ENCODE results near the gene FRG2.
"Not testable (repeated sequence)": the region's sequence is repeated elsewhere in the genome, so short reads cannot be mapped to it uniquely, and the experiment has no call there.

The FRG2 gene

GRCh38 chr4:190014771-190015537, 12.1 kb downstream of the FRG2 start:
- Histone ChIP-seq H3K36me3 (ENCODE audit: control insufficient read depth, insufficient read depth, low read length, severe bottlenecking) (no peaks in the 10 kb centered on the region), H3K4me1 (ENCODE audit: control insufficient read depth, insufficient read depth, low read length) (no peaks in the 10 kb centered on the region), H3K9me3 (ENCODE audit: control insufficient read depth, low read length) (no peaks in the 10 kb centered on the region), H3K9ac (ENCODE audit: low read length) (no peak overlapping the region), H3K27me3 (replicated peaks; ENCODE audit: control insufficient read depth, insufficient read depth, low read length) (peaks cover 27% of the 10 kb centered on the region), H3K4me3 (ENCODE audit: low read length) (peak overlapping the region; percentile 23)
- no peak for DNase-seq (ENCODE audit: low read depth)

- not testable (repeated sequence) for H3K27me3 ChIP-seq (replicated peaks; ENCODE audit: control insufficient read depth, insufficient read depth, low read length); H3K9ac ChIP-seq (ENCODE audit: low read length); DNase-seq (ENCODE audit: low read depth); H3K4me3 ChIP-seq (ENCODE audit: low read length); H3K36me3 ChIP-seq (ENCODE audit: control insufficient read depth, insufficient read depth, low read length, severe bottlenecking); H3K4me1 ChIP-seq (ENCODE audit: control insufficient read depth, insufficient read depth, low read length); H3K9me3 ChIP-seq (ENCODE audit: control insufficient read depth, low read length)
Observed at GRCh38 chr4:189989941-189990340, 37.1 kb downstream of the FRG2 start.

GRCh38 chr4:189988877-189989431, 38.1 kb downstream of the FRG2 start:
- no peak overlapping the region for H3K4me3 ChIP-seq (ENCODE audit: low read length)
- no peaks in the 10 kb centered on the region for H3K4me1 ChIP-seq (ENCODE audit: control insufficient read depth, insufficient read depth, low read length)
- H3K36me3 ChIP-seq (ENCODE audit: control insufficient read depth, insufficient read depth, low read length, severe bottlenecking), result no peaks in the 10 kb centered on the region
- H3K9me3 ChIP-seq (ENCODE audit: control insufficient read depth, low read length), result no peaks in the 10 kb centered on the region
- H3K27me3 ChIP-seq (replicated peaks; ENCODE audit: control insufficient read depth, insufficient read depth, low read length), result no peaks in the 10 kb centered on the region
- H3K9ac ChIP-seq (ENCODE audit: low read length), result no peak overlapping the region
- no peak for DNase-seq (ENCODE audit: low read depth)

GRCh38 chr4:189985651-189986243, 41.3 kb downstream of the FRG2 start:
- not testable (repeated sequence) for H3K27me3 ChIP-seq (replicated peaks; ENCODE audit: control insufficient read depth, insufficient read depth, low read length); H3K9me3 ChIP-seq (ENCODE audit: control insufficient read depth, low read length); H3K4me1 ChIP-seq (ENCODE audit: control insufficient read depth, insufficient read depth, low read length); DNase-seq (ENCODE audit: low read depth); H3K36me3 ChIP-seq (ENCODE audit: control insufficient read depth, insufficient read depth, low read length, severe bottlenecking); H3K9ac ChIP-seq (ENCODE audit: low read length); H3K4me3 ChIP-seq (ENCODE audit: low read length)

GRCh38 chr4:189984661-189985060, 42.4 kb downstream of the FRG2 start:
- not testable (repeated sequence) for DNase-seq (ENCODE audit: low read depth); H3K36me3 ChIP-seq (ENCODE audit: control insufficient read depth, insufficient read depth, low read length, severe bottlenecking)

GRCh38 chr4:189983916-189984526, 43.0 kb downstream of the FRG2 start:
- not testable (repeated sequence) for H3K27me3 ChIP-seq (replicated peaks; ENCODE audit: control insufficient read depth, insufficient read depth, low read length); H3K9ac ChIP-seq (ENCODE audit: low read length); H3K4me3 ChIP-seq (ENCODE audit: low read length); H3K9me3 ChIP-seq (ENCODE audit: control insufficient read depth, low read length); H3K36me3 ChIP-seq (ENCODE audit: control insufficient read depth, insufficient read depth, low read length, severe bottlenecking); H3K4me1 ChIP-seq (ENCODE audit: control insufficient read depth, insufficient read depth, low read length); DNase-seq (ENCODE audit: low read depth)

More at GRCh38 chr4:189984661-189985060, 42.4 kb downstream of the FRG2 start:
- not testable (repeated sequence) for H3K9me3 ChIP-seq (ENCODE audit: control insufficient read depth, low read length); H3K27me3 ChIP-seq (replicated peaks; ENCODE audit: control insufficient read depth, insufficient read depth, low read length); H3K4me1 ChIP-seq (ENCODE audit: control insufficient read depth, insufficient read depth, low read length); H3K4me3 ChIP-seq (ENCODE audit: low read length); H3K9ac ChIP-seq (ENCODE audit: low read length)

GRCh38 chr4:189981970-189982369, 45.1 kb downstream of the FRG2 start:
- Histone ChIP-seq H3K36me3 (ENCODE audit: control insufficient read depth, insufficient read depth, low read length, severe bottlenecking) (no peaks in the 10 kb centered on the region), H3K9ac (ENCODE audit: low read length) (no peak overlapping the region), H3K4me3 (ENCODE audit: low read length) (no peak overlapping the region), H3K9me3 (ENCODE audit: control insufficient read depth, low read length) (no peaks in the 10 kb centered on the region), H3K4me1 (ENCODE audit: control insufficient read depth, insufficient read depth, low read length) (no peaks in the 10 kb centered on the region), H3K27me3 (replicated peaks; ENCODE audit: control insufficient read depth, insufficient read depth, low read length) (no peaks in the 10 kb centered on the region)
- no peak for DNase-seq (ENCODE audit: low read depth)

GRCh38 chr4:189980292-189980691, 46.8 kb downstream of the FRG2 start:
- DNase-seq (ENCODE audit: low read depth); H3K4me1 ChIP-seq (ENCODE audit: control insufficient read depth, insufficient read depth, low read length); H3K9ac ChIP-seq (ENCODE audit: low read length); H3K36me3 ChIP-seq (ENCODE audit: control insufficient read depth, insufficient read depth, low read length, severe bottlenecking); H3K9me3 ChIP-seq (ENCODE audit: control insufficient read depth, low read length); H3K4me3 ChIP-seq (ENCODE audit: low read length); H3K27me3 ChIP-seq (replicated peaks; ENCODE audit: control insufficient read depth, insufficient read depth, low read length): not testable (repeated sequence)

- Histone ChIP-seq H3K36me3 (ENCODE audit: control insufficient read depth, insufficient read depth, low read length, severe bottlenecking) (no peaks in the 10 kb centered on the region), H3K4me1 (ENCODE audit: control insufficient read depth, insufficient read depth, low read length) (no peaks in the 10 kb centered on the region), H3K9me3 (ENCODE audit: control insufficient read depth, low read length) (no peaks in the 10 kb centered on the region), H3K9ac (ENCODE audit: low read length) (no peak overlapping the region), H3K4me3 (ENCODE audit: low read length) (no peak overlapping the region), H3K27me3 (replicated peaks; ENCODE audit: control insufficient read depth, insufficient read depth, low read length) (no peaks in the 10 kb centered on the region)
- no peak for DNase-seq (ENCODE audit: low read depth)
Observed at GRCh38 chr4:189979196-189980047, 47.6 kb downstream of the FRG2 start.
